Activated naive CD4-positive, alpha-beta T cell treated with anti-CD3 and anti-CD28 coated beads for 36 hours (primary cell): ENCODE results near the gene C3orf22. TPM values are rescaled to one million over a fixed set of nuclear protein-coding genes. Genes with fewer than 3 reads are reported as not detected.

ENCODE experiments used
- CTCF ChIA-PET: fragments of 350-600 bp; sonication (Branson Sonifier 250); formaldehyde crosslinking; loops from one replicate; lab custom pipeline; 2021; ENCODE audit warnings: antibody characterized with exemption; lab: Charles Lee
- DNase-seq: peaks from one replicate; pipeline ENCODE4 v3.0.0-alpha.2; 2020
- H3K27ac Mint-ChIP-seq: one replicate; pipeline ENCODE4 v1.8.0; 2021; ENCODE audit warnings: mild to moderate bottlenecking, mixed read lengths
- H3K27me3 Mint-ChIP-seq: one replicate; pipeline ENCODE4 v1.8.0; 2021; ENCODE audit warnings: low read depth, mixed read lengths
- H3K36me3 Mint-ChIP-seq: one replicate; pipeline ENCODE4 v1.8.0; 2021; ENCODE audit warnings: low read depth, mixed read lengths
- H3K4me1 Mint-ChIP-seq: one replicate; pipeline ENCODE4 v1.8.0; 2021; ENCODE audit warnings: low read depth, mixed read lengths
- H3K4me3 Mint-ChIP-seq: one replicate; pipeline ENCODE4 v1.8.0; 2021; ENCODE audit warnings: mild to moderate bottlenecking, moderate library complexity, mixed read lengths
- H3K9me3 Mint-ChIP-seq: one replicate; pipeline ENCODE4 v1.8.0; 2021; ENCODE audit warnings: mixed read lengths
- intact Hi-C: fragments of 100-400 bp; cut with micrococcal nuclease; formaldehyde crosslinking; loops from one replicate; pipeline ENCODE4 v1.15.1; 2023
- total RNA-seq, 2 experiments: library from RNA; stranded (reverse); gene quantifications; one replicate each; pipeline ENCODE4 v1.2.3, GENCODE V29; 2021

Gene C3orf22
- total RNA-seq, 2 experiments from 2014 or later = not detected

DNA sequence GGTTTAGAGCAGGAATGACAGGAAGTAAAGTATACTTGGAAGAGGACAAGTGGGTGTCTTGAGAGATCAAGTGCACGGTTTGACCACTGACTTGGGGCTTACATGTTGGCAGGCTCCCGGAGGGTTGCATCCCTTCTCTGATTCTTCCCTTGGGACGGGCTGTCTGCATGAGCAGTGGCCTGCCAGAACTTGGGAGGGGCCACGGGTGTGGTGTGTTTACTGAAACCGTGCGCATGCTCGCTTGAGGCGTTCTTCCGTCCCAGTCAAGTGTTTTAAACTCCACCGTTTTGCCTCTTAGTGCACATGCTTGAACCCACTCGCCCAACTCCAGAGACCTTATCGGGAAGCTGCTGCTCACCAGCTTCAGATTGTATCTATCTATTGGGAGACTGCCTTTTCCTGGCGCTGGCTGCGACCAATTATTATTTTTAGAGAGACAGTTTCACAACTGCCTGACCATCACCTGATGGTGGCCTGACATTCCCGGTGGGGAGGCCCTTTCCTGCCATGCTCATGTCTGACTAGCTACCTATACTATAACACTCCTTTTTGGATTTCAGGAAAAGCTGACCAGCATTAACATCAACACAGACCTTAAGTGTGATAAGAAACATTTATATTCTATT is 14.9 kb upstream of the C3orf22 start:
- CTCF ChIA-PET = no interaction called here
- no peaks in the 10 kb centered on the region for H3K9me3 Mint-ChIP-seq
- no peak for DNase-seq
- no peak overlapping the region for H3K4me3 Mint-ChIP-seq
- no peaks in the 10 kb centered on the region for H3K36me3 Mint-ChIP-seq
- no peak overlapping the region for H3K27ac Mint-ChIP-seq
- intact Hi-C loops = no loop called here
- H3K27me3 Mint-ChIP-seq = peaks cover 3% of the 10 kb centered on the region
- no peaks in the 10 kb centered on the region for H3K4me1 Mint-ChIP-seq

DNA sequence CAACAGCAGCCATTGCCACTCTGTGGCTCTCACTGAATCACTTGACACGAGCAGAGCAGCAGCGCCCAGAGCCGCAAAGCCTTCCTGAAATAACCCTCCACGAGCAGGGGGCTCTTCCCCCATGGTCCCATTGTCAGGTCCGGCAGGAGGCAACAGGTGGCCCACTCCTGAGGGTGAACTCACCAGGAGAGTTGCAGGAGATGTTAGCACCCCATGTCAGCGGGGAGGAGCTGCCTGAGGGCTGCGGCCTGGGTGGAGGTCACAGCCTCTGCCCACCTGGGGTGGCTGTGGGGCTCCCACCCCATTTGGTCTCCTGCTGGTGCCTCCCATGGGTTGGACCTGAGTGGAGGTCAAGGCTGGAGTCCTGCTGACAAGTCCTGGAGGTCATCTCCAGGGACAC is 12.3 kb upstream of the C3orf22 start:
- no peak overlapping the region for H3K27ac Mint-ChIP-seq
- H3K36me3 Mint-ChIP-seq = no peaks in the 10 kb centered on the region
- intact Hi-C loops = no loop called here
- H3K4me3 Mint-ChIP-seq = no peak overlapping the region
- no peak for DNase-seq
- CTCF ChIA-PET = no interaction called here
- no peaks in the 10 kb centered on the region for H3K4me1 Mint-ChIP-seq
- peaks cover 4% of the 10 kb centered on the region for H3K27me3 Mint-ChIP-seq
- no peaks in the 10 kb centered on the region for H3K9me3 Mint-ChIP-seq

DNA sequence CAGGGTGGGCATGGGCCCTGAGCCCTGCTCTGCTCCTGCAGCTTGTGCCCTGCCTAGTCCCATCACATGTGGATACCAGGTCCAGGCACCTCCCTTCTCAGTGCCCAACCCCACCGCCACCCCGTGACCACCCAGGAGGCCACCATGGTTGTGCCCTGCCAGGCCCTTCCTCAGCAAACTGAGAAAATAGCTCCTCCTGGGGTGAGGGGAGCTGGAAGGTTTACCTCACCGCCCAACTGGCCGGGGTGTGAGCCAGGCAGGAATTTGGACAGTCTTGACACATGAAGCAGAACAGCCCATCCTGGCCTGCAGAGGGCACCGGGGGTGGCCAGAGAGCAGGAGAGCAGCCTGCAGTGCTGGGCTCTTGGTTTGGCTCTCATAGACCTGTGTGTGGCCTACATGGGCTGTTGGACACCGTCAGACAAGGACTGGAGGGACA is 11.4 kb upstream of the C3orf22 start:
- H3K9me3 Mint-ChIP-seq = no peaks in the 10 kb centered on the region
- H3K4me1 Mint-ChIP-seq = no peaks in the 10 kb centered on the region
- CTCF ChIA-PET = no interaction called here
- H3K36me3 Mint-ChIP-seq = no peaks in the 10 kb centered on the region
- no peak overlapping the region for H3K27ac Mint-ChIP-seq
- intact Hi-C loops = no loop called here
- peaks cover 8% of the 10 kb centered on the region for H3K27me3 Mint-ChIP-seq
- no peak overlapping the region for H3K4me3 Mint-ChIP-seq
- no peak for DNase-seq

- H3K36me3 Mint-ChIP-seq = no peaks in the 10 kb centered on the region
- peaks cover 6% of the 10 kb centered on the region for H3K27me3 Mint-ChIP-seq
- intact Hi-C loops = no loop called here
- CTCF ChIA-PET = no interaction called here
- H3K9me3 Mint-ChIP-seq = no peaks in the 10 kb centered on the region
- H3K27ac Mint-ChIP-seq = no peak overlapping the region
- H3K4me1 Mint-ChIP-seq = no peaks in the 10 kb centered on the region
- no peak overlapping the region for H3K4me3 Mint-ChIP-seq
- DNase-seq = no peak
Observed at GRCh38 chr3:126569390-126569975, 10.8 kb upstream of the C3orf22 start.

DNA sequence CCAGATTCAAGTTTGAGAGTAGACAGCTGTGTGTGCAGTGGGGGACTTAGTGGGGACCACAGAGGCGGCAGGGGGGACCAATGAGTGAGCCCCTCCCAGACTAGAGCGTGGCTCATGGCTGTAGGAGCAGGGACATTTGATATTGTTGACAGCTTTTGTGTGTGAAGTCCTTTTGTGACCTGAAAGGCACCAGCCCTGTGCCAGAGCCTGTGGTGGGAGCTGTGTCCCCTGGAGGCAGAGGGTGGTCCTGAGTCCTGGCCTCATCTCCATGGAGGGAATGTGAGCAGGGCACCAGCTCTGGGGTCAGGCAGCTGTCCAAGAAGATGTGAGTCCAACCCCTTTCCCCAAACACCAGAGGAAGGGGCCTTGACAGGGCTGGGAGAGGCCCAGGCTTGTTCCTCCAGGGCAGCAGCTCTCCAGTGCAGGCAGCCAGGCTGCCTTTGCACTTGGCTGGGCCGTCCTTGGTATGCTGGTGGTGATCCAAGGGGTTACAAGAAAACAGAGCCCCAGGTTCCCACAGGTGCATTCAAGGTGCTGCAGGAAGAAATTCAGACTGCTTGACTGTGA is 10.1 kb upstream of the C3orf22 start:
- H3K36me3 Mint-ChIP-seq = no peaks in the 10 kb centered on the region
- no peak overlapping the region for H3K27ac Mint-ChIP-seq
- intact Hi-C loops = no loop called here
- no peaks in the 10 kb centered on the region for H3K4me1 Mint-ChIP-seq
- no peaks in the 10 kb centered on the region for H3K9me3 Mint-ChIP-seq
- peaks cover 6% of the 10 kb centered on the region for H3K27me3 Mint-ChIP-seq
- CTCF ChIA-PET = no interaction called here
- no peak for DNase-seq
- no peak overlapping the region for H3K4me3 Mint-ChIP-seq

- Mint-ChIP-seq H3K36me3 (no peaks in the 10 kb centered on the region), H3K4me3 (no peak overlapping the region), H3K27ac (no peak overlapping the region), H3K4me1 (no peaks in the 10 kb centered on the region), H3K27me3 (peaks cover 6% of the 10 kb centered on the region), H3K9me3 (peaks cover under 1% of the 10 kb centered on the region)
- no peak for DNase-seq
- intact Hi-C loops = no loop called here
- CTCF ChIA-PET = no interaction called here
Observed at GRCh38 chr3:126567696-126568438, 9.1 kb upstream of the C3orf22 start.

- no peak overlapping the region for H3K27ac Mint-ChIP-seq
- CTCF ChIA-PET = interaction anchor here (0.6 kb wide), 1 partner anchor 96 kb away, joined by 3 read pairs; no protein-coding TSS in a partner anchor
- no peaks in the 10 kb centered on the region for H3K4me1 Mint-ChIP-seq
Observed at GRCh38 chr3:126562737-126563276, 4.1 kb upstream of the C3orf22 start.

DNA sequence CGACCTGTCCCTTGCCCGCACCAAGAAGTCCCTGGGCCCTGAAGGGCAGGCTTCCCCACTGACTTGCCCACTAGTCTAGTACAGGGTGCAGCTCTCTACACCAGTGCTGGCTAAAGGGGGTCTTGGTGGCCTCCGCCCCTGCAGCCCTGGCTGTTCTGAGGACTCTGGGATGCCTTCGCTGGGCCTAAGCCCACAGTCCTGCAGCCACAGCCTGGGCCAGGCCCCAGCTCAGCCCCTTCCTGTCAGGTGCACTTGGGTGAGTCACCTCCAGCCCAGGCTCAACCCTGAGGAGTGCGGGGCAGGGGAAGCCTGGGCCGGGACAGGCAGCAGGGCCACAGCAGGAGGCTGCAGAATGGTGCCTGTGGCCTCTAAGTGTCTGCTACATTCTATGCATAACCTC is 971 bp downstream of the C3orf22 start:
- Mint-ChIP-seq H3K9me3 (peaks cover 9% of the 10 kb centered on the region), H3K36me3 (peaks cover 2% of the 10 kb centered on the region), H3K27me3 (peaks cover 3% of the 10 kb centered on the region), H3K4me3 (no peak overlapping the region), H3K27ac (no peak overlapping the region), H3K4me1 (no peaks in the 10 kb centered on the region)
- CTCF ChIA-PET = no interaction called here
- DNase-seq = no peak
- intact Hi-C loops = no loop called here

More at GRCh38 chr3:126562737-126563276, 4.1 kb upstream of the C3orf22 start:
- Mint-ChIP-seq H3K36me3 (peaks cover 2% of the 10 kb centered on the region), H3K27me3 (peaks cover 10% of the 10 kb centered on the region), H3K4me3 (no peak overlapping the region), H3K9me3 (peaks cover 11% of the 10 kb centered on the region)
- intact Hi-C loops = no loop called here
- no peak for DNase-seq

- H3K27ac Mint-ChIP-seq = no peak overlapping the region
- H3K4me1 Mint-ChIP-seq = no peaks in the 10 kb centered on the region
- intact Hi-C loops = no loop called here
- H3K27me3 Mint-ChIP-seq = peaks cover 2% of the 10 kb centered on the region
- CTCF ChIA-PET = no interaction called here
- no peak for DNase-seq
- H3K36me3 Mint-ChIP-seq = peaks cover 2% of the 10 kb centered on the region
- peaks cover 5% of the 10 kb centered on the region for H3K9me3 Mint-ChIP-seq
- no peak overlapping the region for H3K4me3 Mint-ChIP-seq
Observed at GRCh38 chr3:126557415-126557745, 1.4 kb downstream of the C3orf22 start.

- peaks cover 2% of the 10 kb centered on the region for H3K36me3 Mint-ChIP-seq
- no peak overlapping the region for H3K4me3 Mint-ChIP-seq
- no peak for DNase-seq
- H3K27me3 Mint-ChIP-seq = peaks cover 2% of the 10 kb centered on the region
- H3K27ac Mint-ChIP-seq = no peak overlapping the region
- H3K4me1 Mint-ChIP-seq = no peaks in the 10 kb centered on the region
- intact Hi-C loops = no loop called here
- peaks cover 4% of the 10 kb centered on the region for H3K9me3 Mint-ChIP-seq
- CTCF ChIA-PET = no interaction called here
Observed at GRCh38 chr3:126556637-126557414, 1.9 kb downstream of the C3orf22 start.

- CTCF ChIA-PET = interaction anchor here (0.6 kb wide), 1 partner anchor 500 kb away, joined by 3 read pairs; no protein-coding TSS in a partner anchor
Observed at GRCh38 chr3:126555795-126556636, 2.7 kb downstream of the C3orf22 start.

More at GRCh38 chr3:126555795-126556636, 2.7 kb downstream of the C3orf22 start:
- intact Hi-C loops = no loop called here
- Mint-ChIP-seq H3K9me3 (no peaks in the 10 kb centered on the region), H3K27me3 (no peaks in the 10 kb centered on the region), H3K27ac (no peak overlapping the region), H3K4me3 (no peak overlapping the region), H3K4me1 (no peaks in the 10 kb centered on the region), H3K36me3 (no peaks in the 10 kb centered on the region)
- DNase-seq = no peak
